Measurements from ENCODE around the gene PRKAR2B. TPM values are rescaled to one million over a fixed set of nuclear protein-coding genes. Genes with fewer than 3 reads are reported as not detected.
"Not testable (repeated sequence)": the region's sequence is repeated elsewhere in the genome, so short reads cannot be mapped to it uniquely, and the experiment has no call there.

The PRKAR2B gene
- total RNA-seq, 1 experiment from 2014 or later: 7.7 TPM

DNA sequence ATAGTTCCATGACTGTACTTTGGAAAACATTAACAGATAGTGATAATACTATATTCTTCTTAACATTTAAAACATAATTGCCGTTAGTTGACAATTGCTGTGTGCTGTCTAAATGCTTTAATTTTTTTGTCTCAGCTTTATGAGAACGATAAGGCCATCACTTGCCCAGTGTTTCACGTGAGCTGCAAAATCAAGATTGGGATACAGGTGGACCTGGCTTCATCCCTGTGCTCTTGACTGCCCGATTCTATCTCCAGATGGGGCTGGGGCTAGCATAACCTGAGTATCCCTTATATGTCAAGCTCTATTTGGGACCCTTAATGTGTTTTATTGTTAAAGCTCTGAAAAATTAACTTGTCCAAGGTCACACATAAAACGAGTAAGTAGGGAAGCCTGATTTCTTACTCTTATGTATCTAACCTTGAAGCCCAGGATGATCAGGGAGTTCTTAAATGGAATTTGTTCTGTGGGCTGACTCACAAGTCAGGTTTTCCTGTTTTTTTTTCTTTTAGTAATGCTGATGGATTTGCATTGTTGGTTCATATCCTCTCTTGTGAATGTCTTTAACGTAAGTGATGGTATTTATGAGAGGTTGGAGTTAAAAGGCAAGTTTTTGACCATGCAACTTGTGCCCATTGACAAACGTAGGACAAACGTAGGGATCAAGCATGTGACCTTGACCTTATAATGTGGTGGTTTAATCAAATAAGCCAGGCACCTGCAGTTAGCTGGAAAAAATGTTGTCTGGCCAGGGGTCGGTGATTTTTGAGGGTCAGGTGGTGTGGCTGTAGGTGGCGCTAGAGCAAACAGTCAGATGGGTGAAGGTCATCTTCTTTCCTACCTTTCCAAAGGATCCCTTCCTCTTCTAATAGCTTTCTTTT lies 3.6 kb downstream of the PRKAR2B start:
- DNase-seq (ENCODE audit: low read depth): peak; percentile 46

DNA sequence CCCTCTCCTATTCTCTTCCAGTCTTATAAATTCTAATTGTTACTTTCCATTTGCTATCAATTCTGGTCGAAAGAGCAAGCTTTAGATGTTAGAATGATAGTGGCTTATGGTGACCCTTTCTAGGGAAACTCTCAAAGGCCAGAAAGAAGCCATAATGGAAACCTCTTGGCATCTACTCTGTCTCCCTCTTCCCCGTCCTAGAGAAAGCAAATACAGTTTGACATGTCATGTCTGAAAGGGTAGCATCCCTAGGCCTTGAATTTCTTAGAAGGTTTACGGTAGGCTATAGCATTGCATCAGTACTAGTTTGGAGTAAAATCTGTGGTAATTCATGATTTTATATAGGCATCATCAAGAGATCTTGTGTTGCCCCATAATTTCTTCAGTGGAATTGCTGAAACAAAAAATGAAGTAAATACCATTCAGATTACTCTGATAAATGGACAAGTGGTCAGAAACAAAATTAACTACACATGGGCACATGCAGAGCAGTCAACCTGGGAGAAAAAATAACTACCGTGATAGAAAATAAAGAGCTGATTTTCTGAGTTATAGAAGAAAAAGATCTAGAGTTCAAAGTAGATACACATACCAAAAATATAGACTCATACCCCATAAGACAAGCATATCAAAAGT lies 4.4 kb downstream of the PRKAR2B start:
- no peak for DNase-seq (ENCODE audit: low read depth)

DNA sequence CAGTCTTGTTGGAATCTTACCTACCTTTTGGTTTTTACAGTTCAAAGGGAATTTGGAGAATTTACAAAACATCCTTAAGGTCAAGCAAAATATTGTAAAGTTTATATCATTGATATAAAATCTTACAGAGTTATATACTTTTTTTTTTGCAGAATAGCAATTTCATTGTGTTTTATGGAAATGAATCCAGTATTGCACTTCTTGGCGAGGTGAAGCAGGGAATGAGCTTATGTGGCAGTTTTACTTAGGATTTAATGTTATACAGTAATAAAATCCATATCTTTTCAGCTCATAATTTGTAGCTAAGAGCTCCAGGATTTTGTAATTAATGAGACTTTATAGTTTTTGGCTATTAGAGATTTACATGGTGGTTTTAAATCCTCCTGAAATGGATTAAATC lies 5.0 kb downstream of the PRKAR2B start:
- no peak for DNase-seq (ENCODE audit: low read depth)

DNA sequence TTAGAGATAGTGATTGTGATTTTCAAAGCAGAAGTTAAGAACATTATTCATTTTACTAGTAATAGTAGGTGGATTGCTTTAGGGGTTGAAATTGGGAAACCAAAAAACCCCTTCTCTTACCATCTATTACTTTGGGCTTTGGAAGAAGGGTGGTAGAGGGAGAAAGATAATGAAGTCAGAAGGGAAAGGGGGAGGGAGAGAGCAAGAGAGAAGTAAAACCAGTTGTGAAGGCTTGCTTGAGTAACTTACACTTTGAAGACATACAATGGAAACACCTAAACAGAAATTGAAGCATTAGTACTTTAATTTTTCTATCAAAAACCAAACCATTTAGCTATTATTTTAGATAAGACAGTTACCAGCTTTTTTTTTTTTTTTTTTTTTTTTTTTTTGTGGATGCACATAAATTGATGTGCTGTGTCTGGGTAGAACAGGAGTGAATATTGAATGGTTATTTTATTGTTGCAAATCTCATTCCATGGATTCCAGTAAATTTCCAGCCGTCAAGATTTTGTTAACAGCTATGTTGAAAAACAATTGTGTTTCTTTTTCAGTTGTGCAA lies 5.5 kb downstream of the PRKAR2B start:
- DNase-seq (ENCODE audit: low read depth): no peak

DNA sequence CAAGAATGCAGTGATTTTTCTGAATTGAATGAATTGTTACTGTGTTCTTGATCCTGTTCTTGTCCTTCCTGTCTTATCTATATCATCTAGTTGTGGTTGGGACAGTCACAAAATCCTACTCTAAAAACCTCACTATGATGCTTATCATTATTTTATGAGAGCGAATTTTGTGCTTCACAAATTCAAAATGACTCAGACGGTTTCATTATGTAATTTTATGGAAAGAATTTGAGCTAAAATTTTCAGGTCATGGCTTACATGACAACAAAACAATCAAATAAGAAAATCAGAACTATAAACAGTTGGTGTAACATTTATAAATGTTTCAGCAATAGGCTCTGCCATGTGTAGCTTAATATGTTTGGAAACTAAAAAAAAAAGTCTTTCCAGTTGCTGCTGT lies 6.9 kb downstream of the PRKAR2B start:
- peak; percentile 89 for DNase-seq (ENCODE audit: low read depth)

DNA sequence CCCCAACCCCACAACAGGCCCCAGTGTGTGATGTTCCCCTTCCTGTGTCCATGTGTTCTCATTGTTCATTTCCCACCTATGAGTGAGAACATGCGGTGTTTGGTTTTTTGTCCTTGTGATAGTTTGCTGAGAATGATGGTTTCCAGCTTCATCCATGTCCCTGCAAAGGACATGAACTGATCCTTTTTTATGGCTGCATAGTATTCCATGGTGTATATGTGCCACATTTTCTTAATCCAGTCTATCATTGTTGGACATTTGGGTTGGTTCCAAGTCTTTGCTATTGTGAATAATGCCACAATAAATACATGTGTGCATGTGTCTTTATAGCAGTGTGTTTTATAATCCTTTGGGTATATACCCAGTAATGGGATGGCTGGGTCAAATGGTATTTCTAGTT lies 10.5 kb downstream of the PRKAR2B start:
- DNase-seq (ENCODE audit: low read depth): not testable (repeated sequence)

DNA sequence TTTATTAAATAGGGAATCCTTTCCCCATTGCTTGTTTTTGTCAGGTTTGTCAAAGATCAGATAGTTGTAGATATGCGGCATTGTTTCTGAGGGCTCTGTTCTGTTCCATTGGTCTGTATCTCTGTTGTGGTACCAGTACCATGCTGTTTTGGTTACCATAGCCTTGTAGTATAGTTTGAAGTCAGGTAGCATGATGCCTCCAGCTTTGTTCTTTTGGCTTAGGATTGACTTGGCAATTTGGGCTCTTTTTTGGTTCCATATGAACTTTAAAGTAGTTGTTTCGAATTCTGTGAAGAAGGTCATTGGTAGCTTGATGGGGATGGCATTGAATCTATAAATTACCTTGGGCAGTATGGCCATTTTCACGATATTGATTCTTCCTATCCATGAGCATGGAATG lies 11.6 kb downstream of the PRKAR2B start:
- DNase-seq (ENCODE audit: low read depth): not testable (repeated sequence)

DNA sequence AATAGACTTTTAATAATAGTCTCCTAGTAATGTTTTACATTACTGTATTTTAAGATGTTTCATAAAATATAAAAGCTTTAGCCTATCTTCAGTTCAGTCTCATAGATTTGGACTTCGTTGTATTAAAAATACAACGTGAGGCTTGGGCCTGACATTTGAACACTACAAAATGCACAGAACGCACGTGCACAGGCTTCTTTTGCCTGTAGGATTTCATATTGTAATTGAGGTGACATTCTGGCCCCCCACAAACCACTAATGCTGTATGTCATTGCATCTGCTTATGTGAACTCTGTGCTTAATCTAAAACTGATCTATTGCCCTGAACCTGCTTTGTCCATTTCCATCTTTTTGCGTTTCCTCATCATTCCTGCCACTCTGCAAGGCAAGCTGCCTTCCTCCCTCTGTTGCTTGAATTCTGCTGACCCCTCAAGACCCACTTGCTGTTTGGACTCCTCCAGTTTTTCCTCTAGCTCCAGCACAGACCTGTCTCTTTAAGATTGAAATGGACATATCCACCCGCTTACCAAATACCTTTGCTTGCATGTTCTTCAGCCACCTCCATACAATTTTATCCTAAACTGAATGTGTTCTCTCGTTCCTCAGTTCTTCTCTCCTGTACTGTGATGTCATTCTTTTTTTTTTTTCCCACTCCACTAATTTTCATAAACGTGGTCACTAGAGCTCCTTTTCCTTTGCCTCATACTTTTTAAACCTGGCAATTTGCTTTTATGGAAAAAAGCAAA lies 12.4 kb downstream of the PRKAR2B start:
- DNase-seq (ENCODE audit: low read depth): no peak

DNA sequence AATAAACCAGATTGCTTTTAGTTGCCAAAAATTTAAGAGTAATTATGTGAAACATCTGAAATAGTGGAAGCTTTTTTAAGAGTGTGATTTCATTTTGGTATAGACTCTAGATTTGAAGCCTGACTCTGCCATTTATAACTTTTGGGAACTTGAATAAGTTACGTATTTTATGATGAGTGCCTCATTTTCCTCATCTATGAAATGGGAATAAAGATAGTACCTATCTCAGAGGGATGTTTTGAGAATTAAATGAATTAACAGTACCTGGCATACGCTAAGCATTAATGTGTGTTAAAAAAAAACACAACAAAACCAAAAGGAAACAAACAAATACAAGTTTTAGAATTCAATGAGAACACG lies 12.9 kb downstream of the PRKAR2B start:
- no peak for DNase-seq (ENCODE audit: low read depth)

DNA sequence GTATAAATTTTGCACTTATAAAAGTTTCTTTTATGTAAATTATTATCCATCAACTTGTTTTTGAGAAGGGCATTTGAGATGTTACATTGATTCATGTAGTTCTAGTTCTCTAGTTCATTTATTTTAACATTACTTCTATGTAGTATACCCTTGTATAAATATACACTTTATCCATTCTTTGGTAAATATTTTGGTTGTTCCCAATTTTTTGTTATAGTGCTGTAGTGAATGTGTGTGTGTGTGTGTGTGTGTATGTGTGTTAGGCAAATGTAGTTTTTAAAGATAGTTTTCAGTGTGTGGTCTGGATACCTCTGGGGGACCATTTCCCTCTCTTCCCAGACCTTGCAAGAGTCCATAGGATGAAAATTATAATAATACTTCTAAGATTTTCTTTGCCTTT lies 15.0 kb downstream of the PRKAR2B start:
- no peak for DNase-seq (ENCODE audit: low read depth)

DNA sequence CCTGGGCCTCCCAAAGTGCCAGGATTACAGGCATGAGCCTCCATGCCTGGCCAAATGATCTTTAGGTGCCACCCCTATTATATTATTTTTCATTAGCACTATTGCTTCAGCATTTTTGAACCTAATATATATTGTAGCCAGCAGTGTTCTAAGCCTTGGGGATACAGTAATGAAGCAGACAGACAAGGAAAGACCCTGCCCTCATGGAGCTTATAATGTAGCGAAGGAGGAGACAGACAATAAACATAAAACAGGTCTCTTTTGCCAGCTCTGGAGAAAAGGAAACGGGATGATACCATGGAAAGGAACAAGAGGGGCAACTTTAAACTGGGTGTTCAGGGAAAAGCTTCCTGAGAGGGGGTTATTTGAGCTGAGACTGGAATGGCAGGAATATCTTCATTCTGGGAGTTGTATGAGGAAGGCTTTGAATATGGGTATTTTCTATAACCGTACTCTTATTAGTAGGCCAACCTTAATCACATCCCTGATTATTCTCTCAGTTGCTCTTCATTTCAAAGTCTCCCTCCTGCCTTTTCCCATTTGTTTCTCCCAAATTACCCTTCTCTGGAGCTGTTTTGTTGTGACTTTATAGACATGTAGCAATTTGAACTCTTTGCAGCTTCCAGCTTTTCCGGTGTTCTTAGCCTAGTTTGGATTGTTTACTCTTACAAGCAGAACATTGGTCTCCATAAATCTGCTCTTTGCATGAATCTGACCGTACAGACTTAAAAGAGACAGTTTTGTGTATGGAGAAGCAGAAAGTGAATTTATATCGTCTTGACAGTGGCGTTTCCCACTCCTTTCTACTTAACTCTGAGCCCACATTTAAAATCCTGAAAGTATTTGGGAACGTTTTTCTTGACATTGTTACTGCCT lies 19.0 kb downstream of the PRKAR2B start:
- DNase-seq (ENCODE audit: low read depth): no peak

DNA sequence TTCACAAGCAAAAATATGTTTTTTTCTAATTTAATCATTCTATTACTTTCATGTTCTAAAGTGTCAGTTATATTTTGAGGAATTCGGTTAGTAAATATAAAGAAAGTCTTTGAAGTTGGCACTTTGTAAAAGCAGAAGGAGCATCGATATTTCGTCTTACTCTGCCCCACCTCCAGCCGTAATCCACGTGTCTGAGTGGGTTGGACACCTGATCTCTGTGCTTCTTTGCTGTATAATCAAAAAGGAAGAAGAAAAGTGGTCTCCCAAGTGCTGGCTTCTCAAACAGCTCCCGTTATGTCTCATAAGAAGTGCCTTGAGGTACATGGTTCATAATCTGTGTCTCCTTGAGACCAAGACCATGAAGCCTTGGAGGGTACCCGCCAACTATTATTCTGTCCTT lies 19.8 kb downstream of the PRKAR2B start:
- no peak for DNase-seq (ENCODE audit: low read depth)

DNA sequence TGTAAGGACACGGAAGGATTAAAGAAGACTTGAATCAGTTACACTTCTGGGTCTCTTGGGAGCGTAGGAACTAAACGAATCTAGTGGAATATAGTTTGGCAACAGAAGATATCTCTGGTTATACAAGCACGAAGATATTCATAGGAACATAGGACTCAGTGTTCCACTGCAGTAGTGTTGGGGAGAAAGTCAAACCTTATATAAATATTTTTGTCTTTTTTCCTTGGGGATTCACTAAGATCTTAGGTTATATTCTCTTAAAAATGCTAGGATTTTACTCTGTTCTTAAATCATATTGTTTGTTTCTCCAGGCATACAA lies 21.4 kb downstream of the PRKAR2B start:
- no peak for DNase-seq (ENCODE audit: low read depth)

DNA sequence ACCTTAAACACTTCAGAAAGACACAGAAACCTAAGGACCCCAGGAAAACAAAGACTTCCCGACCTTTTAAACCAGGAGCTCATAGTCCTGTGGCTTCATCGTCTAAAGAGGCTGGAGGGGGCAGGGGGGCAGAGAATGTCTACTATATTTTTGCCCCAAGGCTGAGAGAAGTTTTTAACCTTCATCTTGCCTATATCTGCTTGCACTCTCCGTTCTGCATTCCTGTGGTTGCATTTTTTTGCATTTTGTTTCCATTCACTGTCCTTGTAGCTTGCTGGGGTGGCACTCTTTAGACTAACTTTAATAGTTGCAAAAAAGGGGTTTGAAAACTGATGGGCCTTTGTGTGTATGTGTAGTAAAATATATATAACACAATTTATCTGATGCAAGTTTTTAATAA lies 23.7 kb downstream of the PRKAR2B start:
- peak; percentile 60 for DNase-seq (ENCODE audit: low read depth)

DNA sequence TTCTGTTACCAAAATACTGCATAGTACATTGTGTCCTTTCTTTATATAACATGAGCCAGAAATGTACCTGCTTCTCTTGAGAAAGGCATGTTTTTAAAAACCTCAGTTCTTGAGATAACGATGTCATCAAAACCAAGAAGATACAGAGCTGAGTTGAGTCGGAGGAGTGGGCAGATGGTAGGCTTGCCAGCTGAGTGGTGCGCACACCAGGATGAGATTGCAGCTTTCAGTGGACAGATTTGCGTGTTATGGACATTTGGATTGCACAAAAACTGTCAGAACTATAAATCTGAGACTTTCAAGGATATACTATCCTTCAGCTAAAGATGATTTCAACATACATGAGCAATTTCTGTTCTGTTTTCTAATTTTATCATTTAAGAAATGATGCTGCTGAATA lies 25.0 kb downstream of the PRKAR2B start:
- DNase-seq (ENCODE audit: low read depth): no peak

DNA sequence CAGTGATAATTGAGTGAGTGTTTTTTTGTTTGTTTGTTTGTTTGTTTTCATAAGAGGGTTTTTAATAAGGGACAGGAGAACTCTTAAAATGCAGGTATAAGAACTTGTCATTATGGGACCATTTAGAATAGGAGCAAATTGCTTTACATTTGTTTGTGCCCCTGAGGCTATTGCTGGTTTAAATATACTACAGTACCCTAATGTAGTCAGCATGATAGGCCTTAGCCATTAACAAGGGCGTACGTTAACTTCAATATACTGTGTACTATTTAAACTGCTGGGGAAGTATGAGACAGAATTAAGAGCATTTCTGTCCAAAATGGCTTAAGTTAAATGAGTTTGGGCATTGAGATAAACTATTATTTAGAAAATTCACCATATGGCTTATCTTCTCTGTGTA lies 26.2 kb downstream of the PRKAR2B start:
- DNase-seq (ENCODE audit: low read depth): no peak

DNA sequence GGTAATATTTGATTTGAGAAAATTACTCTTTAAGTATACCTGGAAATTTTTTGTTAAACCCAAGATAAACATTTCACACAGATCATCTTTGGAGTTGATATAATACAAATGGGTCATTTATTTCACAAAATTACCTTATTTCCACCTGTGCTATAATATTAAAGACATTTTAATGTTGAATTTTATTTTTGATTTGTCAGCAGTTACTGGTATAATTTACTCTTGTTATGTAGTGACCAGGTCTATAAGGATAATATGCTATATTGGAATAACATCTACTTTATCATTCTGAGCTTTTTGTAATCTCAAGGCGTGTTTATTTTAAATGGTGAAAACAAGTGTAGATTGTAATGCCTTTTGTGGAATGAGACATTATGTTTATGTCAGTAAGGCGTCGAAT lies 26.6 kb downstream of the PRKAR2B start:
- DNase-seq (ENCODE audit: low read depth): no peak

DNA sequence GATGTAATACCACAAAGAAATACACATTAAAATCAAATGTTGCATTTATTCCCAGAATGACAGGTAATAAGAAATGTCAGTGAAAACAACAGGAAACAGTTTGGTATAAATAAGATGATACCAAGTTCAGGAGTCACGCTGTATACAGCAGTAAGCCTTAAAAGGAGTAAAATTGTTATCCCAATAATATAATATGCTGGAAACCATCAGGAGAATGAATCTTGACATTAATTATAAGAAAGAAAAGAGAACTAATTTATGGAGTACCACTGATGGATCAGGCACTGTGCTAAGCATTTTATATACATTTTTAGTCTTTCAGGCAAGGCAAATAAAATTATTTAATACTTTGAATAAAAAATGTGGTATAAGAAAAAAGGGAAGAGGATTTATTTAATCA lies 27.6 kb downstream of the PRKAR2B start:
- no peak for DNase-seq (ENCODE audit: low read depth)

DNA sequence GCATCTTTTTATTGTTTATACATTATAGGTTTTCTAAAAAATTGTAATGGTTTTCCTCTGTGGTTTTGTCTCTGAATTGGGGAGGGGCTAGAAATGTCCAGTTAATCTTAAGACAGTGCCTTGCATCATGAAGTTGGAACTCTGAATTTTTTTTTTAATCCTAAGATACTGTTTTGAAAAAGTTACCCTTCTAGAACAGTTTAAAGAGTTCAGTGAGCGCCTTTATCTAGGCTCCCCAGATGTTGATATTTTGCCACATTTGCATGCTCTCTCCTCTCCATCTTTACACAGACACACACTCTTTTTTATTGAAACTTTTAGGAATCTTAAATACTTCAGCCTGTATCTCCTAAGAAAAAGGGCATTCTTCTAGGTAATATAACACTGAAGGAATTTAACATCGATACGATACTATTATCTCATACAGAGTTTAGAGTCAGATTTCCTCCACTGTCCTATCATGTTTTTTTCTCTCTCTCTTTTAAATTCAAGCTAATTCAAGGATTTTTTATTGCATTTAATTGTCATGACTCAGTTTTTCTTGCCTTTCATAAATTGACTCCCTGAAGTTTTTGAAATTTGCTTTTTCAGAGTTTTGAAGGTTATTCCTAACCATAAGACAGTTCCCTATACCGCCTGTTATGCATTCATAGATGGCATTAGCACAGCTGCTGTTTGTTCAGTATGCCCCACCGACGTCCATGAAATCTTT lies 31.5 kb downstream of the PRKAR2B start:
- DNase-seq (ENCODE audit: low read depth): no peak

DNA sequence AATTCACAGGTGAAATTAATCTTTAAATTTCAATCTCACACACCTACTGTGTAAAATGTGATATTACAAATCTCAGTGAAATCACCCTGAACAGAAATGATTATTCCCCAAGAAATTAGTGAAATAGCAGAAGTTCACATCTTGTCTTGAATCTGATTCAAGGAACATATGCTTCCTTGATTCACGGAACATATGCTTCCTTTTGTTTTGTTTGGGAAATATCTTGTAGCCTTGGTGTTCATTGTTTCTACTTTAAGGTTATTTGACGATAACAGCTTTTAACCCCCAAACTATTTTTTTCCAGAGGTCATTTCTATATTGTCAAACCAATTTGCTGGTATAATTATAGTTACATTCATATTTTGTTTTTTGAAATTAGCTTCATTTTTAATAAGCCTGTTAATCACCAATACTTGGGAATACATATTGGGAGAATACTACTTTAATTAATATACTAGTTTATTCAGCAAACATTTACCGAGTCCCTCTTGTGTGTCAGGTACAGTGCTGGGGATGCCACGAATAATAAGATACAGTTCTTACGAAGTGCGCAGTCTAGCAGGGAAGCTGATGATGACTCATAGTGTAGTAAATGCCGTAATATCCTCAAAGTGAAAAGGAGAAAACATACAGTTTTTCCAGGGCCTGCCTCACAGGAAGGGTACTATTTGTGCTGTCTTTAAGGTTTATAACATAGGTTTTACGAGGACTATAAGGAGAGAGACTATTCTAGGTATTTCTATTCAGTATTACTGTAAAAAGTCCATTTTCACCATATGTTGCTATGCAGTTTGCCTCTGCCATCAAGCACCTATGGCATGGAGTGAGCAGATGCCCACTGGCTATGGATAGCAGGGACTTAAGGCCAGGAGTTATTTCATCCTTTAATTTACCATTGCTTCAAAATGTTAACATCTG lies 32.5 kb downstream of the PRKAR2B start:
- peak; percentile 17 for DNase-seq (ENCODE audit: low read depth)

Measured in M059J (cell line).